Trophoblast cell (in vitro differentiated cells and primary cell): ENCODE measurements around the gene MACO1.
"Not testable (repeated sequence)": the region's sequence is repeated elsewhere in the genome, so short reads cannot be mapped to it uniquely, and the experiment has no call there.

ENCODE experiments used
- DNase-seq, 2 donors: peaks; one replicate each; pipeline ENCODE4 v3.0.0-alpha.2; 2016
- H2AFZ ChIP-seq: 2 replicates; pipeline ENCODE4 v1.6.1; 2013; ENCODE audit warnings: low read length, moderate library complexity, mild to moderate bottlenecking; ENCODE audit not compliant: insufficient read depth, poor library complexity
- H2AK5ac ChIP-seq: 2 replicates; pipeline ENCODE4 v1.6.1; 2013; ENCODE audit warnings: mild to moderate bottlenecking, low read length
- H2BK120ac ChIP-seq: 2 replicates; pipeline ENCODE4 v1.6.1; 2013; ENCODE audit warnings: low read length, mild to moderate bottlenecking, moderate library complexity; ENCODE audit not compliant: insufficient read depth, poor library complexity
- H2BK12ac ChIP-seq: 2 replicates; pipeline ENCODE4 v1.6.1; 2013; ENCODE audit warnings: mild to moderate bottlenecking, low read length, moderate library complexity
- H2BK5ac ChIP-seq: 2 replicates; pipeline ENCODE4 v1.6.1; 2013; ENCODE audit warnings: low read length, low read depth, moderate library complexity, mild to moderate bottlenecking; ENCODE audit not compliant: poor library complexity
- H3K14ac ChIP-seq: 2 replicates; pipeline ENCODE4 v1.6.1; 2013; ENCODE audit warnings: mild to moderate bottlenecking, low read length
- H3K18ac ChIP-seq: 2 replicates; pipeline ENCODE4 v1.6.1; 2013; ENCODE audit warnings: mild to moderate bottlenecking, low read length
- H3K23ac ChIP-seq: 2 replicates; pipeline ENCODE4 v1.6.1; 2013; ENCODE audit warnings: low read length
- H3K27ac ChIP-seq: 2 replicates; pipeline ENCODE4 v1.5.1; 2013; ENCODE audit warnings: low read depth, mild to moderate bottlenecking, inconsistent platforms, low read length, moderate library complexity
- H3K27me3 ChIP-seq: 2 replicates; pipeline ENCODE4 v1.6.1; 2013; ENCODE audit warnings: inconsistent platforms, mild to moderate bottlenecking, low read length, moderate library complexity; ENCODE audit not compliant: insufficient read depth
- H3K36me3 ChIP-seq, 2 experiments: 1 replicate in 1 of 2; 2 replicates in 1 of 2; pipeline ENCODE4 v1.6.1; 2013; ENCODE audit warnings: low read length in 2 of 2, mild to moderate bottlenecking in 2 of 2, moderate library complexity in 1 of 2; ENCODE audit not compliant: insufficient read depth in 2 of 2, control insufficient read depth in 1 of 2
- H3K4ac ChIP-seq: 2 replicates; pipeline ENCODE4 v1.6.1; 2013; ENCODE audit warnings: low read depth, mild to moderate bottlenecking, low read length, moderate library complexity
- H3K4me1 ChIP-seq, 2 experiments: 1 replicate in 1 of 2; 2 replicates in 1 of 2; pipeline ENCODE4 v1.6.1; 2013; ENCODE audit warnings: low read length in 2 of 2, mild to moderate bottlenecking in 2 of 2, moderate library complexity in 1 of 2; ENCODE audit not compliant: insufficient read depth in 2 of 2, control insufficient read depth in 1 of 2
- H3K4me2 ChIP-seq: 2 replicates; pipeline ENCODE4 v1.6.1; 2013; ENCODE audit warnings: inconsistent platforms, mild to moderate bottlenecking, low read length, moderate library complexity
- H3K4me3 ChIP-seq: 2 replicates; pipeline ENCODE4 v1.5.1; 2013; ENCODE audit warnings: mild to moderate bottlenecking, low read depth, low read length, inconsistent platforms
- H3K79me1 ChIP-seq: one replicate; pipeline ENCODE4 v1.6.1; 2013; ENCODE audit warnings: low read length
- H3K79me2 ChIP-seq: 2 replicates; pipeline ENCODE4 v1.6.1; 2013; ENCODE audit warnings: low read length, mild to moderate bottlenecking; ENCODE audit not compliant: control insufficient read depth, insufficient read depth, poor library complexity
- H3K9ac ChIP-seq: 2 replicates; pipeline ENCODE4 v1.6.1; 2013; ENCODE audit warnings: mild to moderate bottlenecking, low read length
- H3K9me3 ChIP-seq: 2 replicates; pipeline ENCODE4 v1.6.1; 2013; ENCODE audit warnings: low read depth, mild to moderate bottlenecking, control low read depth, inconsistent platforms, low read length; ENCODE audit not compliant: insufficient read depth
- H4K12ac ChIP-seq: 2 replicates; pipeline ENCODE4 v1.6.1; 2013; ENCODE audit warnings: low read depth, mild to moderate bottlenecking, low read length, moderate library complexity
- H4K8ac ChIP-seq: 2 replicates; pipeline ENCODE4 v1.6.1; 2013; ENCODE audit warnings: low read depth, mild to moderate bottlenecking, low read length, moderate library complexity
- H4K91ac ChIP-seq: one replicate; pipeline ENCODE4 v1.6.1; 2013; ENCODE audit warnings: low read depth, mild to moderate bottlenecking, low read length, moderate library complexity
- WGBS: extraction: QIAGEN DNeasy Blood & Tissue Kit; methylation state at CpG from one replicate; pipeline ENCODE4 v1.1.7; 2013; ENCODE audit warnings: missing lambda C conversion rate; ENCODE audit not compliant: insufficient read length, insufficient coverage; ENCODE audit errors: extremely low coverage; 5-methylcytosine and 5-hydroxymethylcytosine counted together

The MACO1 gene

DNA sequence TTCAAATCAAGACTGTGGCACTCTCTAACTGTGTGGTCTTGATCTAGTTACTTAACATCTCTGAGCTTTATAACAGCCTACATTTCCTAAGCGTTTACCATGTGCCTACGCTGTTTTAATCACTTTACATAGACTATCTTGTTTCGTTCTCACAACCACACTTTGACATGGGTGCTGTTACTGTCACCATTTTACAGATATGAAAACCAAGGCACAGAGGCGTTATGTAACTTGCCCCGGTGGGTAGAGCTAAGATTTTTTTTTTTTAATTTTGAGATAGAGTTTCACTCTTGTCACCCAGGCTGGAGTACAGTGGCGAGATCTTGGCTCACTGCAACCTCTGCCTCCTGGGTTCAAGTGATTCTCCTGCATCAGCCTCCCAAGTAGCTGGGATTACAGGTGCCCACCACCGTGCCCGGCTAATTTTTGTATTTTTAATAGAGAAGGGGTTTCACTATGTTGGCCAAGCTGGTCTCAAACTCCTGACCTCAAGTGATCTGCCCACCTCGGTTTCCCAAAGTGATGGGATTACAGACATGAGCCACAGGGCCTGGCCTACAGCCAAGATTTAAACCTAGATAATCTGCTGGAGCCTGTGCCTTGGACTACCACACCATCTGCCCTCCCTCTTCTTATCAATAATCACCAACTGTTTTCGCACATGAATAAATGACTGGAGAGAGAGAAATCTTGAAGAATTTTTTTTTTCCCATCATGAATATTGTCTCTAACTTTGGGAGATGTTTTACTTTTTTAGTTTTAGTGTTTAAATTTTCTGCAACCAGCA, 20.9 kb upstream of the MACO1 start:
- H3K27ac ChIP-seq, H3K4ac ChIP-seq, H3K79me1 ChIP-seq, H3K14ac ChIP-seq, H3K27me3 ChIP-seq, H3K4me2 ChIP-seq, H3K9me3 ChIP-seq, H3K36me3 ChIP-seq, H3K4me3 ChIP-seq, H3K23ac ChIP-seq, H2AFZ ChIP-seq, H2BK120ac ChIP-seq, H3K18ac ChIP-seq, H4K91ac ChIP-seq, H3K79me2 ChIP-seq, H4K8ac ChIP-seq, H2BK12ac ChIP-seq, DNase-seq, H4K12ac ChIP-seq, H3K4me1 ChIP-seq, H3K9ac ChIP-seq, H2BK5ac ChIP-seq, H2AK5ac ChIP-seq: not testable (repeated sequence)
- WGBS, result no CpG with 5 or more reads among the region's 10 CpGs

- not testable (repeated sequence) for H3K79me1 ChIP-seq, H3K9me3 ChIP-seq, H3K18ac ChIP-seq, H3K27me3 ChIP-seq, H2AK5ac ChIP-seq, H3K14ac ChIP-seq, H3K79me2 ChIP-seq, H3K4me2 ChIP-seq, H4K12ac ChIP-seq, DNase-seq, H3K36me3 ChIP-seq, H3K4me1 ChIP-seq, H3K27ac ChIP-seq, H3K4me3 ChIP-seq, H3K4ac ChIP-seq, H3K23ac ChIP-seq, H2BK120ac ChIP-seq, H2AFZ ChIP-seq, H2BK12ac ChIP-seq, H2BK5ac ChIP-seq, H4K91ac ChIP-seq, H3K9ac ChIP-seq, H4K8ac ChIP-seq
- WGBS, result no CpG with 5 or more reads among the region's 14 CpGs
Observed at GRCh38 chr1:25412872-25413623, 17.6 kb upstream of the MACO1 start.

DNA sequence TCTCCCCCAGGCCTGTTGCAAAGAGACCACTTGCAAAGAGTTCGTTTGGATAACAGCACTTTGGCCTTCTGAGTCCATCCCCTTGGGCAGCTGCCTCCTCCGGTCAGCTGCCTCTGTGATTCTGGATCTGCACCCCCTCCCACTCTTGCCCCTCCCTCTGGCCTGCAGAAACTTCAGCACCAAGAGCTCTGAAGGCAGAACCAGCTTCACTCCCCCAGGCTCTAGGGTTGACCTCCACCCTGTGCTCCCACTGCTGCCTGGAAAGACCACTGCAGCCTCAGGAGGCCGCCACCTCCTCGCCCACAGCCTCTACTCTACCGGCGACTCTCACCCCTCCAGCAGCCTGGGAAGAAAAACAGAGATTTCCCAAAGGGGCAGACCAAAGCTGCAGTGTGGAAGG, 16.5 kb upstream of the MACO1 start:
- not testable (repeated sequence) for H2AFZ ChIP-seq, H4K8ac ChIP-seq, H3K27me3 ChIP-seq, H3K4me1 ChIP-seq, H3K4me3 ChIP-seq, H3K23ac ChIP-seq, DNase-seq, H4K91ac ChIP-seq, H3K4ac ChIP-seq, H3K79me1 ChIP-seq, H4K12ac ChIP-seq, H2BK5ac ChIP-seq, H3K9ac ChIP-seq, H3K79me2 ChIP-seq, H2BK12ac ChIP-seq, H3K27ac ChIP-seq, H3K36me3 ChIP-seq, H3K9me3 ChIP-seq, H2BK120ac ChIP-seq, H3K14ac ChIP-seq, H2AK5ac ChIP-seq, H3K4me2 ChIP-seq, H3K18ac ChIP-seq
- WGBS, result no CpG with 5 or more reads among the region's 6 CpGs

- H3K4me1 ChIP-seq, H3K18ac ChIP-seq, H3K9ac ChIP-seq, H3K23ac ChIP-seq, H3K9me3 ChIP-seq, H2BK12ac ChIP-seq, H3K4me3 ChIP-seq, H4K91ac ChIP-seq, H3K36me3 ChIP-seq, H4K12ac ChIP-seq, H3K27ac ChIP-seq, H2BK5ac ChIP-seq, H3K4me2 ChIP-seq, DNase-seq, H3K27me3 ChIP-seq, H3K4ac ChIP-seq, H3K79me1 ChIP-seq, H2AK5ac ChIP-seq, H4K8ac ChIP-seq, H3K14ac ChIP-seq, H2BK120ac ChIP-seq, H2AFZ ChIP-seq, H3K79me2 ChIP-seq: not testable (repeated sequence)
- WGBS, result no CpG with 5 or more reads among the region's 1 CpG
Observed at GRCh38 chr1:25414578-25414977, 16.1 kb upstream of the MACO1 start.
